NCI-H748 (cell line): ENCODE results near the gene GOLGA3.
"Not testable (repeated sequence)": the region's sequence is repeated elsewhere in the genome, so short reads cannot be mapped to it uniquely, and the experiment has no call there.

Source experiments
- DNase-seq: peaks from one replicate; lab custom pipeline; 2025; ENCODE audit not compliant: unreplicated experiment; lab: John Stamatoyannopoulos, UW

GOLGA3 gene

GRCh38 chr12:132777614-132778013 lies 51.1 kb downstream of the GOLGA3 start:
- no peak for DNase-seq

GRCh38 chr12:132776816-132777568 lies 51.7 kb downstream of the GOLGA3 start:
- DNase-seq: no peak

GRCh38 chr12:132776230-132776625 lies 52.4 kb downstream of the GOLGA3 start:
- DNase-seq: peak; percentile 27

GRCh38 chr12:132775502-132776229 lies 53.0 kb downstream of the GOLGA3 start:
- no peak for DNase-seq

- DNase-seq: no peak
These were observed 53.9 kb downstream of the GOLGA3 start for GRCh38 chr12:132774646-132775275.

- DNase-seq: no peak
These were observed 54.5 kb downstream of the GOLGA3 start for GRCh38 chr12:132774159-132774558.

- DNase-seq: no peak
These were observed 55.4 kb downstream of the GOLGA3 start for GRCh38 chr12:132773077-132773955.

GRCh38 chr12:132772606-132773005 lies 56.1 kb downstream of the GOLGA3 start:
- DNase-seq: no peak

GRCh38 chr12:132771126-132771838 lies 57.4 kb downstream of the GOLGA3 start:
- no peak for DNase-seq

GRCh38 chr12:132766380-132767085 lies 62.1 kb downstream of the GOLGA3 start:
- no peak for DNase-seq

- no peak for DNase-seq
These were observed 63.3 kb downstream of the GOLGA3 start for GRCh38 chr12:132765361-132765760.

GRCh38 chr12:132764231-132764630 lies 64.4 kb downstream of the GOLGA3 start:
- no peak for DNase-seq

GRCh38 chr12:132761921-132762583 lies 66.6 kb downstream of the GOLGA3 start:
- peak; percentile 92 for DNase-seq

GRCh38 chr12:132761032-132761920 lies 67.4 kb downstream of the GOLGA3 start, which contains the start of gene ANKLE2:
Gene ANKLE2, minus strand, starts transcription at chr12:132761832. Its CDS starts 34 bp downstream, at chr12:132761798.
- DNase-seq: peak; percentile 60

GRCh38 chr12:132759359-132759758 lies 69.3 kb downstream of the GOLGA3 start:
- DNase-seq: no peak

- DNase-seq: not testable (repeated sequence)
These were observed 69.8 kb downstream of the GOLGA3 start for GRCh38 chr12:132758825-132759224.

GRCh38 chr12:132754160-132754932 lies 74.3 kb downstream of the GOLGA3 start:
- DNase-seq: no peak
